SJSA1 (cell line): ENCODE results near the gene EPHX1. TPM values are rescaled to one million over a fixed set of nuclear protein-coding genes. Genes with fewer than 3 reads are reported as not detected.
"Not testable (repeated sequence)": the region's sequence is repeated elsewhere in the genome, so short reads cannot be mapped to it uniquely, and the experiment has no call there.

Experiments used
- DNase-seq, 2 experiments: peaks; one replicate each; pipeline ENCODE4 v3.0.0-alpha.2; 2015 to 2020; ENCODE audit warnings: low spot score in 2 of 2, low read depth in 1 of 2
- H3K27ac ChIP-seq: fragments of 250-450 bp; sonication (Bioruptor Pico); 2 replicates; pipeline ENCODE4 v1.5.1; 2020; ENCODE audit warnings: mild to moderate bottlenecking, moderate library complexity
- H3K27me3 ChIP-seq: fragments of 250-450 bp; sonication (Bioruptor Pico); replicated peaks from 2 replicates; pipeline ENCODE4 v1.5.1; 2020; ENCODE audit warnings: mild to moderate bottlenecking, moderate library complexity
- H3K36me3 ChIP-seq: fragments of 250-450 bp; sonication (Bioruptor Pico); 2 replicates; pipeline ENCODE4 v1.5.1; 2020; ENCODE audit warnings: mild to moderate bottlenecking
- H3K4me1 ChIP-seq: fragments of 250-450 bp; sonication (Bioruptor Pico); replicated peaks from 2 replicates; pipeline ENCODE4 v1.6.1; 2021; ENCODE audit warnings: mild to moderate bottlenecking
- H3K4me3 ChIP-seq: fragments of 250-450 bp; sonication (Bioruptor Pico); 2 replicates; pipeline ENCODE4 v1.5.1; 2020; ENCODE audit warnings: mild to moderate bottlenecking
- H3K9me3 ChIP-seq: fragments of 250-450 bp; sonication (Bioruptor Pico); replicated peaks from 2 replicates; pipeline ENCODE4 v1.5.1; 2020; ENCODE audit warnings: mild to moderate bottlenecking
- total RNA-seq: library from RNA; depleted of rRNA; stranded (reverse); fragments of >200 nt; shearing (Covaris generic); gene quantifications from 2 replicates; pipeline ENCODE4 v1.2.3, GENCODE V29; 2014

Gene EPHX1
- total RNA-seq, 1 experiment from 2014 or later: 29.0 TPM

DNA sequence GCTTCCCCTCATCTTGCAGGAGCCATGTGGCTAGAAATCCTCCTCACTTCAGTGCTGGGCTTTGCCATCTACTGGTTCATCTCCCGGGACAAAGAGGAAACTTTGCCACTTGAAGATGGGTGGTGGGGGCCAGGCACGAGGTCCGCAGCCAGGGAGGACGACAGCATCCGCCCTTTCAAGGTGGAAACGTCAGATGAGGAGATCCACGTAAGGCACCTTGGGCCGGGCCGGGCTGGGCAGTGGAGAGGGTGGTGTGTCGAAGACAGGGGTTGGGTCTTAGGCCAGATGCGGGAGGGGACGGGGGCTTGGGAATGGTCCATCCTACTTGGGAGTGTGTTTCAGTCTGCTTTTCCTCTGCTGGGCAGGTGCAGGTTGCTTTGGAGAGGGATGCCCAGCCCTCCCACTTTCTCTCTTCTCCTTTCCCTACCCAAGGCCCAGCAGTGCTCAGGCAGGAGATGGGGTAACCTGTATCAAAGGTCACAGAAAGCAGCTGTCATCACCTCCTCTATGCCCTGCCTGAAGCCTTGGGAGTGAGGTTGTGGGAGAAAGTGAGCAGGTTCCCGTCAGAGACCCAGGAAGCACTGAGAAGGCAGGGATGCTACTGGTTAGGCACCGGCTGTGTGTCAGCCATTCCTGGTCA, 18.9 kb downstream of the EPHX1 start:
- Histone ChIP-seq H3K27me3 (no peaks in the 10 kb centered on the region), H3K4me3 (no peak overlapping the region), H3K4me1 (no peaks in the 10 kb centered on the region)

DNA sequence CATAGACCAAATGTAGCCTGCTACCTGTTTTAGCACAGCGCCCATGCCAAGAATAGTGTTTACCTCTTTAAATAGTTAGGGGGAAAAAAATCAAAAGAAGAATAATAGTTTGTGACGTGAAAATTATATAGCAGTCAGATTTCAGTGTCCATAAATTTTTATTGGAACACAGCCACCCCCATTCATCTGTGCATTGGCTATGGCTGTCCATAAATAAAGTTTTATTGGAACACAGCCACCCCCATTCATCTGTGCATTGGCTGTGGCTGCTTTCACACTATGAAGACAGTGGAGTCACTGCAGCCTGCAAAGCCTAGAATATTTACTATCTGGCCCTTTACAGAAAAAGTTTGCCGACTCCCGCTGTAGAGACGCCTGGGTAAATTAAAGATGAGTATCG, 20.9 kb downstream of the EPHX1 start:
- Histone ChIP-seq H3K36me3 (peaks cover 40% of the 10 kb centered on the region), H3K4me3 (no peak overlapping the region), H3K9me3 (no peaks in the 10 kb centered on the region), H3K27ac (no peak overlapping the region), H3K4me1 (no peaks in the 10 kb centered on the region), H3K27me3 (no peaks in the 10 kb centered on the region)
- no peak for DNase-seq

More for the DNA sequence above, 18.9 kb downstream of the EPHX1 start:
- Histone ChIP-seq H3K9me3 (no peaks in the 10 kb centered on the region), H3K27ac (no peak overlapping the region), H3K36me3 (peaks cover 34% of the 10 kb centered on the region)
- no peak for DNase-seq

DNA sequence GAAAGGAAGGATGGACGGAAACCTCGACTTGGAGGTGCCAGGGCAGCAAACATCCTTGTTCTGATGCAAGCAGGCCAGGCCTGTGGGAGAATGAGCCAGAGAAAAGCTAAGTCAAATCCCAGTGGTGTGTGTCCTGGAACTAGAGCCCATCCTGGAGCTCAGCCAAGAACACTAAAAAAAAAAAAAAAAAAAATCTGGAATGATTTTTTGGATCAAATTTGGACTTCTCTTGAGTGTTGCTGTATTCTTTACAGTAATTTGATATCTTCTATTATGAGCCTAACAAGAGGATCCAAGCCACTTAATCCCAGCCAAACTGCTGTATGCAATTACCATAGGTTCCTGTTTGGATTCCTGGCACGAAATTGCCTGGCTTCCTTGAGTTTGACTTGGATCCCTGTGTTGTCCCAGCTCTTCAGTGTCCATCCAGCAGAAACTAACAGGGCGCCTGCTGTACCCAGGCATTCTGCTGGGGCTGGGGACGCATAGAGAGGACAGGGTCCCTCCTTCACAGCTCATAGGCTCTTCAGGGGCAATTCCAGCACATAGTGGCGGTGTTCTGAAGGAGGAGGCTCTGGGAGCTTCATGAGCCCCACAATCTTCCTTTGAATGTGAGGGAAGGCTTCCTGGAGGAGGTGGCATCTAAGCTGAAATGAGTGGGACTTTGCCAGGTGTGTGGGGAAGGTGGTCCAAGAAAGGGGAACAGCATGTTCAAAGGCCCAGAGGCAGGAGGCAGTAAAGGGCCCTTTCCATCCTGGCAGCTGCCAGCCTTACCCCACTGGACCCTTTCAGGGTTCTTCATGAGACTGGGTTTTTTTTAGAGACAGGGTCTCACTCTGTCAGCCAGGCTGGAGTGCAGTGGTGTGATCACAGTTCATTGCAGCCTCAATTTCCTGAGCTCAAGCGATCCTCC, 24.7 kb downstream of the EPHX1 start:
- peaks cover 50% of the 10 kb centered on the region for H3K36me3 ChIP-seq
- H3K4me1 ChIP-seq: no peaks in the 10 kb centered on the region
- no peaks in the 10 kb centered on the region for H3K27me3 ChIP-seq
- no peaks in the 10 kb centered on the region for H3K9me3 ChIP-seq
- H3K27ac ChIP-seq: no peak overlapping the region
- no peak overlapping the region for H3K4me3 ChIP-seq
- no peak for DNase-seq

DNA sequence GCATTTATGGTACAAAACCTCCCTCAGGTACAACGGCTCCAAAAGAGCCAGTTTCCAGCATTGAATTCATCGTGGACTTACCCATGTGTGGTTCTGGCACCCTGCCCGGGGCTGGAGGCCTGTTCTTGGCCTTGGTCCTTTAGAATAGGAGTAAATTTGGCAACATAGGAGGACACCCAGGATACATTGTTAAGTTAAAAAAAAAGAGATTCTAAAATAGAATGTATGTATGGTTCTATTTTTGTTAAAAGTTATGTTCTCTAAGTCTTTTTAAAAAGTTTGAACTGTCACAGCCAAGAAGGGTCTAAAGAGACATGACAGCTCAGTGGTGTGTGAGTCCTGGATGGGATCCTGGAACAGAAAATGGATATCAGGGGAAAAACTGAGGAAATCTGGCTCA, 25.9 kb downstream of the EPHX1 start:
- H3K27ac ChIP-seq: no peak overlapping the region
- H3K36me3 ChIP-seq: peaks cover 49% of the 10 kb centered on the region
- no peak overlapping the region for H3K4me3 ChIP-seq
- DNase-seq: no peak
- no peaks in the 10 kb centered on the region for H3K27me3 ChIP-seq
- H3K4me1 ChIP-seq: no peaks in the 10 kb centered on the region
- H3K9me3 ChIP-seq: no peaks in the 10 kb centered on the region

GRCh38 chr1:225836296-225836695, 26.4 kb downstream of the EPHX1 start:
- peaks cover 45% of the 10 kb centered on the region for H3K36me3 ChIP-seq
- not testable (repeated sequence) for H3K4me1 ChIP-seq

DNA sequence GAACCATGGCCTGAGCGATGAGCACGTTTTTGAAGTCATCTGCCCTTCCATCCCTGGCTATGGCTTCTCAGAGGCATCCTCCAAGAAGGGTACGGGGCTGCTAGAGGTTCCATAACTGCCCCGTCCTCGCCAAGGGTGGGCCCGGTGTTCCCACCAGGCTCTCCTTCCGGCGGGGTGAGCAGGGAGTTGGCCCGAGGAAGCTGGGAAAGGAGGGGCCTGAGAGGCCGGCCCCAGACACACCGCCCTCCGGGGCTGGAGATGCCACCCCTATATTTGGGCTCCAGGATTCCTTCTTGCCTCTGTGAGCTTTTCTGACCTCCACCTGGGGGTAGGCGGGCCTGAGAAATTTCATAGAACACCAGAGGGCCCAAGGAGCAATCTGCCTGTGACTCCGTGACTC, 28.9 kb downstream of the EPHX1 start:
- H3K4me3 ChIP-seq: no peak overlapping the region
- no peak for DNase-seq

More at GRCh38 chr1:225836296-225836695, 26.4 kb downstream of the EPHX1 start:
- H3K27me3 ChIP-seq, H3K9me3 ChIP-seq, H3K27ac ChIP-seq, H3K4me3 ChIP-seq, DNase-seq: not testable (repeated sequence)

DNA sequence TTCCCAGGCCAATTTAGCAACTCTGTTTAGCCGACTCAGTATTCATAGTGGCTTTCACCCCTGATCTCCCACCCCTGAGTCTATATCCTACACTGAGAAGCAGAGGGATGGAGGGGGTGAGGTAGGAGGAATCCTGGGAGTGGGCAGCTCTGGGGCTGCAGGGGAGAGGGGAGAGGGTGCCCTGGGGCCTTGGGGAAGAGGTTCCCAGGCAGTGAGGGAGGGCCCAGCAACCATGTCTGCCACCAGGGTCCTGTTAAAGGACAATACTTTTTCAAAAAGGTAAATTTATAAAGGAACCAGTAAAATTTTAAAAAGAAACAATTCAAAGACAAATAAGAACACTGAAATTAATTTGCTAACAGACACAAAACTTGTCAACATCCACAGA, 30.3 kb downstream of the EPHX1 start:
- Histone ChIP-seq H3K4me3 (no peak overlapping the region), H3K4me1 (no peaks in the 10 kb centered on the region), H3K27ac (no peak overlapping the region), H3K27me3 (no peaks in the 10 kb centered on the region), H3K9me3 (no peaks in the 10 kb centered on the region), H3K36me3 (peaks cover 52% of the 10 kb centered on the region)
- DNase-seq: no peak

More for the DNA sequence above, 28.9 kb downstream of the EPHX1 start:
- Histone ChIP-seq H3K27ac (no peak overlapping the region), H3K9me3 (no peaks in the 10 kb centered on the region), H3K36me3 (peaks cover 44% of the 10 kb centered on the region), H3K4me1 (no peaks in the 10 kb centered on the region), H3K27me3 (no peaks in the 10 kb centered on the region)

DNA sequence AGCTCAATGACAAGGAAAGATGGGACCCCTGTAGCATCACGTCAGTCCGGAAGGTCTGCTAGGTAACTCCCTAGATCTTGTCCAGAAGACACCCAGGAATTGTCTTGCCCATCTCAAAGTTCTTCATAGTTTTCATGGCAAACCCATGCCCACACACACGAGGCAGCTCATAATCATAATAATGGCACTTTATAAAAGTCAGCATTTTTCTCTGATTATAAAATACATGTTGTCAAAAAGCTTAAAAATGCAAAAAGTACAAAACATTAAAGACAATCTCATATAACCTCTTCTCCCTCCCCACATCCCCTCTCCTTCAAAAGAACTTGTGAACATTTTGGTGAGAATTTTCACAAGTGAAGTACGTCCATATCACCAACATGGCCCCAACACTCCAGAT, 30.8 kb downstream of the EPHX1 start:
- H3K4me3 ChIP-seq: no peak overlapping the region
- no peaks in the 10 kb centered on the region for H3K27me3 ChIP-seq
- no peak for DNase-seq
- no peaks in the 10 kb centered on the region for H3K9me3 ChIP-seq
- no peaks in the 10 kb centered on the region; the same call in 1 of the 2 replicates for H3K4me1 ChIP-seq
- no peak overlapping the region for H3K27ac ChIP-seq
- H3K36me3 ChIP-seq: peaks cover 55% of the 10 kb centered on the region

- no peak for DNase-seq
These were observed 32.1 kb downstream of the EPHX1 start for GRCh38 chr1:225842074-225842473.

GRCh38 chr1:225842788-225843425, 33.0 kb downstream of the EPHX1 start:
- H3K4me3 ChIP-seq: no peak overlapping the region
- no peaks in the 10 kb centered on the region; the same call in 1 of the 2 replicates for H3K4me1 ChIP-seq
- DNase-seq: no peak
- no peaks in the 10 kb centered on the region for H3K9me3 ChIP-seq
- no peak overlapping the region for H3K27ac ChIP-seq
- no peaks in the 10 kb centered on the region for H3K27me3 ChIP-seq
- H3K36me3 ChIP-seq: peaks cover 72% of the 10 kb centered on the region

More at GRCh38 chr1:225842074-225842473, 32.1 kb downstream of the EPHX1 start:
- Histone ChIP-seq H3K9me3 (no peaks in the 10 kb centered on the region), H3K27me3 (no peaks in the 10 kb centered on the region), H3K27ac (no peak overlapping the region), H3K4me3 (no peak overlapping the region), H3K36me3 (peaks cover 66% of the 10 kb centered on the region), H3K4me1 (no peaks in the 10 kb centered on the region; the same call in 1 of the 2 replicates)

- peaks cover 68% of the 10 kb centered on the region for H3K36me3 ChIP-seq
- H3K4me3 ChIP-seq: no peak overlapping the region
- no peak for DNase-seq
- no peaks in the 10 kb centered on the region for H3K27me3 ChIP-seq
- no peaks in the 10 kb centered on the region for H3K9me3 ChIP-seq
- H3K27ac ChIP-seq: no peak overlapping the region
- H3K4me1 ChIP-seq: no peaks in the 10 kb centered on the region; the same call in 1 of the 2 replicates
These were observed 33.5 kb downstream of the EPHX1 start for GRCh38 chr1:225843426-225843795.

GRCh38 chr1:225844236-225845061, 34.5 kb downstream of the EPHX1 start:
- Histone ChIP-seq H3K4me1 (no peaks in the 10 kb centered on the region; the same call in 1 of the 2 replicates), H3K4me3 (no peak overlapping the region)
- no peak for DNase-seq

GRCh38 chr1:225845097-225845496, 35.2 kb downstream of the EPHX1 start:
- peaks cover 68% of the 10 kb centered on the region for H3K36me3 ChIP-seq
- H3K4me3 ChIP-seq: no peak overlapping the region
- H3K27ac ChIP-seq: no peak overlapping the region
- no peaks in the 10 kb centered on the region; the same call in 1 of the 2 replicates for H3K4me1 ChIP-seq
- no peak for DNase-seq
- H3K9me3 ChIP-seq: no peaks in the 10 kb centered on the region
- H3K27me3 ChIP-seq: no peaks in the 10 kb centered on the region

More at GRCh38 chr1:225844236-225845061, 34.5 kb downstream of the EPHX1 start:
- Histone ChIP-seq H3K27me3 (no peaks in the 10 kb centered on the region), H3K36me3 (peaks cover 64% of the 10 kb centered on the region), H3K27ac (no peak overlapping the region), H3K9me3 (no peaks in the 10 kb centered on the region)
